Tibial nerve (tissue), 4 donors: ENCODE data around the gene ADK. TPM values are rescaled to one million over a fixed set of nuclear protein-coding genes. Genes with fewer than 3 reads are reported as not detected.

Experiments
- DNase-seq, 2 donors: peaks; one replicate each; pipeline ENCODE4 v3.0.0-alpha.2; 2019; ENCODE audit warnings: low spot score in 2 of 2
- H3K27ac ChIP-seq, 4 donors: fragments of 200-600 bp; sonication (generic) in 3 of 4; one replicate each; pipeline ENCODE4 v1.5.1; 2017 to 2019; ENCODE audit warnings: mild to moderate bottlenecking in 1 of 4
- H3K27me3 ChIP-seq, 2 donors: fragments of 200-600 bp; sonication (generic) in 1 of 2; one replicate each; pipeline versions ENCODE4 v1.5.1 to v1.6.0; 2017 to 2019
- H3K36me3 ChIP-seq, 3 donors: fragments of 200-600 bp; sonication (generic); one replicate each; pipeline ENCODE4 v1.5.1; 2018 to 2019
- H3K4me1 ChIP-seq, 4 donors: fragments of 200-600 bp; sonication (generic) in 3 of 4; one replicate each; pipeline ENCODE4 v1.5.1; 2017 to 2019
- H3K4me3 ChIP-seq, 4 donors: fragments of 200-600 bp; sonication (generic) in 3 of 4; one replicate each; pipeline ENCODE4 v1.5.1; 2017 to 2019; ENCODE audit warnings: mild to moderate bottlenecking in 1 of 4, moderate library complexity in 1 of 4
- H3K9me3 ChIP-seq, 4 donors: fragments of 200-600 bp; sonication (generic) in 3 of 4; one replicate each; pipeline ENCODE4 v1.5.1; 2017 to 2019
- CTCF ChIP-seq, 5 experiments: fragments of 200-600 bp in 3 of 5; fragments of 450-650 bp in 2 of 5; sonication (generic) in 3 of 5; IDR thresholded peaks; one replicate each; pipeline ENCODE4 v1.5.1; 2016 to 2019; ENCODE audit warnings: antibody characterized with exemption in 5 of 5, mild to moderate bottlenecking in 3 of 5, moderate library complexity in 2 of 5
- EP300 ChIP-seq, 2 donors: sonication (generic); formaldehyde crosslinking; IDR thresholded peaks; one replicate each; pipeline ENCODE4 v1.6.1; 2017; ENCODE audit warnings: antibody characterized with exemption in 2 of 2, mild to moderate bottlenecking in 1 of 2
- POLR2A ChIP-seq, 2 donors: fragments of 450-650 bp; IDR thresholded peaks; one replicate each; pipeline ENCODE4 v1.6.1; 2017; ENCODE audit warnings: antibody characterized with exemption in 2 of 2, mild to moderate bottlenecking in 2 of 2, moderate library complexity in 2 of 2
- WGBS, 2 donors: methylation state at CpG; one replicate each; pipeline ENCODE4 v1.1.5; 2018; 5-methylcytosine and 5-hydroxymethylcytosine counted together
- total RNA-seq, 4 donors: library from RNA; depleted of rRNA; stranded (reverse); fragments of >200 nt; gene quantifications; one replicate each; pipeline ENCODE4 v1.1.0, GENCODE V29; 2016

ADK gene
- total RNA-seq, 4 donors from 2014 or later, result 28.2 to 50.9 (median 34.0) TPM

- 77 to 84% methylated on average over 9 of the region's 9 CpGs for WGBS, 2 donors
- TF ChIP-seq EP300 (IDR thresholded peaks at IDR 0.05) (no peak), CTCF (IDR thresholded peaks at IDR 0.05) (no peak), POLR2A (IDR thresholded peaks at IDR 0.05) (no peak)
- Histone ChIP-seq H3K27ac (no peak overlapping the region), H3K4me1 (peaks cover 0 to 11% (median 0%) of the 10 kb centered on the region in 4 donors), H3K36me3 (peaks cover 0 to 3% (median 0%) of the 10 kb centered on the region in 3 donors), H3K4me3 (no peak overlapping the region), H3K9me3 (no peaks in the 10 kb centered on the region), H3K27me3 (no peaks in the 10 kb centered on the region)
- DNase-seq, result no peak
Observed at GRCh38 chr10:74223755-74224529, 72.9 kb downstream of the ADK start.

- H3K9me3 ChIP-seq, result no peaks in the 10 kb centered on the region
- 65 to 66% methylated on average over 3 of the region's 3 CpGs for WGBS, 2 donors
Observed at GRCh38 chr10:74227697-74228424, 76.8 kb downstream of the ADK start.

GRCh38 chr10:74231375-74231774 is 80.4 kb downstream of the ADK start:
- H3K9me3 ChIP-seq, result no peaks in the 10 kb centered on the region
- no peaks in the 10 kb centered on the region for H3K36me3 ChIP-seq
- no peak for DNase-seq
- H3K27ac ChIP-seq, result no peak overlapping the region
- peaks cover 0 to 11% (median 0%) of the 10 kb centered on the region in 4 donors for H3K4me1 ChIP-seq
- no peaks in the 10 kb centered on the region for H3K27me3 ChIP-seq
- 97 to 98% methylated on average over 2 of the region's 2 CpGs for WGBS, 2 donors
- TF ChIP-seq POLR2A (IDR thresholded peaks at IDR 0.05) (no peak), EP300 (IDR thresholded peaks at IDR 0.05) (no peak), CTCF (IDR thresholded peaks at IDR 0.05) (no peak)
- no peak overlapping the region for H3K4me3 ChIP-seq

More at GRCh38 chr10:74227697-74228424, 76.8 kb downstream of the ADK start:
- H3K36me3 ChIP-seq, result peaks cover 0 to 3% (median 0%) of the 10 kb centered on the region in 3 donors
- peak overlapping the region in 3 of 4 donors; percentile 13 to 75 (median 53) for H3K27ac ChIP-seq
- H3K27me3 ChIP-seq, result no peaks in the 10 kb centered on the region
- TF ChIP-seq POLR2A (IDR thresholded peaks at IDR 0.05) (no peak), EP300 (IDR thresholded peaks at IDR 0.05) (peak in 1 of 2 donors; percentile 20), CTCF (IDR thresholded peaks at IDR 0.05) (no peak)
- no peak for DNase-seq
- H3K4me3 ChIP-seq, result no peak overlapping the region
- H3K4me1 ChIP-seq, result peaks cover 0 to 11% (median 0%) of the 10 kb centered on the region in 4 donors

- Histone ChIP-seq H3K4me3 (no peak overlapping the region), H3K9me3 (no peaks in the 10 kb centered on the region), H3K36me3 (no peaks in the 10 kb centered on the region), H3K4me1 (peaks cover 0 to 4% (median 0%) of the 10 kb centered on the region in 4 donors), H3K27ac (no peak overlapping the region), H3K27me3 (no peaks in the 10 kb centered on the region)
- 82 to 86% methylated on average over 4 of the region's 4 CpGs for WGBS, 2 donors
- no peak for TF ChIP-seq POLR2A (IDR thresholded peaks at IDR 0.05)
- TF ChIP-seq CTCF (IDR thresholded peaks at IDR 0.05), result no peak
- no peak for TF ChIP-seq EP300 (IDR thresholded peaks at IDR 0.05)
- no peak for DNase-seq
Observed at GRCh38 chr10:74233281-74233680, 82.3 kb downstream of the ADK start.

GRCh38 chr10:74234569-74234968 is 83.5 kb downstream of the ADK start:
- Histone ChIP-seq H3K4me1 (no peaks in the 10 kb centered on the region), H3K27ac (no peak overlapping the region), H3K9me3 (no peaks in the 10 kb centered on the region), H3K4me3 (no peak overlapping the region), H3K36me3 (no peaks in the 10 kb centered on the region), H3K27me3 (no peaks in the 10 kb centered on the region)
- DNase-seq, result no peak
- TF ChIP-seq POLR2A (IDR thresholded peaks at IDR 0.05), result no peak
- TF ChIP-seq CTCF (IDR thresholded peaks at IDR 0.05), result peak in 2 of 5 experiments; percentile 37 to 46
- no peak for TF ChIP-seq EP300 (IDR thresholded peaks at IDR 0.05)
- WGBS, 2 donors, result 69 to 85% methylated on average over 1 of the region's 1 CpG
